Stimulated activated CD8-positive, alpha-beta memory T cell treated with anti-CD3 and anti-CD28 coated beads, Interleukin-2, amount 100 ng/mL, for 1 hour (primary cell): ENCODE results near the gene TMEM86B.
"Not testable (repeated sequence)": the region's sequence is repeated elsewhere in the genome, so short reads cannot be mapped to it uniquely, and the experiment has no call there.

Experiments used
- DNase-seq, 2 donors: peaks; one replicate each; pipeline ENCODE4 v3.0.0-alpha.2; 2020; ENCODE audit warnings: low read depth in 2 of 2

The TMEM86B gene

DNA sequence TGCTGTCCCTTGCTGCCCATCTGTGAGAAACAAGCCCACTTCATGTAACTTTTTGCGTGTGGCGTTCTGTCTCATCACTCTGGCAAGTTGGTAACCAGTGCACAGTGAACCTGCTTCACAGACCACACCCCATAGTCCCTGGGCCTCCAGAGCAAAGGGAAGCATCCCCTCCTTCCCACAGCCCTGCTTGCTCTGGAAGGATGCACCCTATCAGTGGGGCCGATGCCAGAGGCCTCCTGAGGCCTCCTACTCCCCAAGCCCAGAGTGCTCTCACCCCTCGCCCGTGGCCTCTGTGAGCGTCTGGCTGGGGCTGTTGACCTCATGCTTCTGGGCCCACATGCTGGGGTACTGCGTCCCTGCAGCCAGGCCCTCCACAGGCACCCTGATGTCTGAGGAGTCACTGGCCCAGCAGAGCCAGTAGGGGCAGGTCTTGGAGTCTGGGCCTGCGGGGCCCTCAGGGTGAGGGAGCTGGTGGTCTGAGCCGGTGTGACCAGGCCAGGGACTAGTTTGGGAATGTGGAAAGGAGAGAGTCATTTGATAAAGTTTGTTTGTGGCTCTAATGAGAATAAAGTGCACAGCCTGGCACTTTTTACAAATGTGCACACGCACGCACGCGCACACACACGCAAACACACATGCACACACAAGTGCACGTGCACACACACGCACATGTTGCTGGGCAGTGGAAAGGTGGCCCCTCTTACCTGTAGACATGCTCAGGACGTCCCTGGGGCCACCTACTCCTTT lies 5.1 kb downstream of the TMEM86B start:
- no peak for DNase-seq

DNA sequence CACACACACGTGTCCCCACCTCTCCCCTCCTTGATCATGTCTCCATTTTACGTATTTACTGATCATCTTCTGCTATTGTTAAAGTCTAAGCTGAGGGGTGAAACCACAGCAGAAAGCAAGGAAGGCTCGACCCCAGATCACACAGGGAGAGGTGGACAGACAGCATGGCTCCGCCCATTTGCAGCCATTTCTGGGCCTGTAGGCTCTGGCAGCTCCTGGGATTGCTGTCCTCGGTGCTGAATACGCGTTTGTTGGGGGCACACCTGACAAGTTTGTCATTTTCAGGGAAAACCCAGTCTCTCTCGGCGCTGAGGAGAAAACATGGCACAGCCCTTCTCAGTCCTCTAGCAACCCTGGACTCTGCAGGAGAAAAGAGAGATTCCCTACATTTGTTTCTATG lies 8.0 kb downstream of the TMEM86B start:
- DNase-seq: no peak

DNA sequence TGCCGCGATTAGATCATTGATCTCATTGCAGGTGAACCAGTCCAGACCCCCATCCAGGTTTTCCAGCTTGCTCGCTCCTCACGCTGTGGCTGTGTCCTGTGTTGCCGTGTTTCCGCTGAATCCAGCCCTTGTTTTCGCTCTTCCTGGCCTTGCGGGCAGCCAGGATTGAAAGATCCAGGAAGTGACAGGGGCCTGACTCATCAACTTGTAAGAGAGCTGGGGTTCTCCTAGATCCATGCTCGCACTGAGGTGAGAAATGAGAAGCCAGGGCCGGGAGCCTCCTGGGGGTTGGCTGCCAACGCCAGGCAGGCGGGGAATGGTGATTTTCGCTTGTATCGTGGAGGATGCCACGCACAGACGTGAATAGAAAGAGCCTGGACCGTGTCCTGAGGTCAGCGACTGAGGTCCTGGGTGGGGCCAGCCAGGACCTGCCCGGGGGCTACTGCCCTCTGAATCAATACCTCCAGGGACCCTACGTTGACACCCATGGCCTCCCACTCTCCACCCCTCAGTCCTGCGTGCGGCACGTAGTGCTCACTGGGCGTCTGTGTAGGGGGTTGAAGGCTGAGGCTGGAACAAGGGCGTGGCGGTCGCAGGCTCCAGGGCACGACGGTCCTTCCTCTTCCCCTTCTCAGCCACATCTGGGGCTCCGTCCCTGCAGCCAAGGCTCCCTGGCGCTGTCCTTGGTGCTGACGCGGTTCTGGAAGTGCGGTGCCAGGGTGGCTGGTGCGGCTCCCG lies 11.9 kb downstream of the TMEM86B start:
- DNase-seq: peak in 1 of 2 donors; percentile 11

DNA sequence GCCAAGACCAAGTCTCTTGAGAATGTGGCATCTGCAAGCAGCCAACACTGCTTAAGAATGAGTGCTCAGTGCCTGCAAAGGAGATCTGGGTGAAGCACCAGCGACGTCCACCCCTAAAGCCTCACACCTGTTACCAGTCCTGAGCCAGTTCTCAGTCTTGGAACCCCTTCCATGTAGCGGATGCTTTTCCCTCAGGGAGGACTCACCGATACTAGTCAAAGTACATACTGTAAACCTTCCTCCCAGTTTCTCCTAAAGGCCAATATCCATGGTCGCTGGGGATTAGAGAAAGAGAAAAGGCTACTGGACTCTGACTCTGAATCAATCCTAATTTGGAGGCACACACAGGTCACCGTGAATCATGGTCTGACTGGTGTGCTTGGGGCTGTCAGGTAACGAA lies 15.0 kb downstream of the TMEM86B start:
- DNase-seq: no peak

DNA sequence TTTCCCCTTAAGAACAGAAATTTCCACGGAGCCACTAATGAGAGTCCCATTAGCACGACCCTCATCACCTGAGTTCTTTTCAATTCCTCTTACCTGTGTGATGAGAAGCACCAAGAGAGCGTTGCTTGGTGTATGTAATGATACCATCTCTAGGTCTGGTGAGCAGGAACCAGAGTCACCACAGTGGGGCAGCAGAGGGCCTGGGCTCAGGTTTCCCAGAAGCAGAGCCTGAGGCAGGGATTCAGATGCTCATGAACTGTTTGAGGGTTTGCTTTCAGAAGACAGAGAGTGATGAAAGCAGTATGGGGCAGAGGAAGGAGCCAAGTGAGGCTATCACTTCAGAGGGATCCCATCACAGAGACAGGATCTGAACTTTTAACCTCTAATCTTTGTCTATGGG lies 16.1 kb downstream of the TMEM86B start:
- no peak for DNase-seq

DNA sequence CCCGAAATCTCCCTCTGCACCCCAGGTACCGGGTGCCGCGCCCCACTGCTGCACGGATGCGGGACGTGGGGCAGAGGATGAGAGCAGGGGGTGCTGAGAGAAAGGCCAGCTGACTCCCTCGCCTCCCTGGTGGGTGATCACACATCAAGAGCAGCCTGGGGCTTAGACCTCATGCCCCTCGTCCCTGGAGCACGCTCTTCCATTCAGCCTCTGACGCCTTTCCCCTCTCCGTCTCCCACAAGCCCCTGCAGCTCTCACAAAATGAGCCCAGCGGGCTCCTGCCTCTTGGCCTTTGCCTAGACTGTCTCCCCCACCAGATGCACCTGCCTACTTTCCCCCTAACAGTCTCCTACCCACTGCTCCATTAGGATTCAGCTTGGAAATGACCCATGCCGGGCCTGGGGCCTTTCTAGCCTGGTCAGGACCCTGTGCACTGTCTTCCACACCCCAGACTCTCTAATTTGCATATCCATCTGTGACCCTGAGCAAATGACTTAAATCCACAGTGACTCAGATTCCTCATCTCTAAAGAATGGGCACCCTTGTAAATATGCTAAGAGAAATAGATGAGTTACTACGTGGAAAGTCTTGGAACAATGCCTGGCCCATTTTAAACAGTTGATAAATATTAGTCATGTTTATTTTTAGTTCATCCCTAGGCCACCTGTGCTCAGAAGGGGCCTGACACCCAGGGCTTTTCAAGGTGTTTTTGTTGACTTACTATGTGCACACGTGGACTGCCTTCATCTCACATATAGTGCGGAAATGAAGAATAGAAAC lies 18.7 kb downstream of the TMEM86B start:
- no peak for DNase-seq

DNA sequence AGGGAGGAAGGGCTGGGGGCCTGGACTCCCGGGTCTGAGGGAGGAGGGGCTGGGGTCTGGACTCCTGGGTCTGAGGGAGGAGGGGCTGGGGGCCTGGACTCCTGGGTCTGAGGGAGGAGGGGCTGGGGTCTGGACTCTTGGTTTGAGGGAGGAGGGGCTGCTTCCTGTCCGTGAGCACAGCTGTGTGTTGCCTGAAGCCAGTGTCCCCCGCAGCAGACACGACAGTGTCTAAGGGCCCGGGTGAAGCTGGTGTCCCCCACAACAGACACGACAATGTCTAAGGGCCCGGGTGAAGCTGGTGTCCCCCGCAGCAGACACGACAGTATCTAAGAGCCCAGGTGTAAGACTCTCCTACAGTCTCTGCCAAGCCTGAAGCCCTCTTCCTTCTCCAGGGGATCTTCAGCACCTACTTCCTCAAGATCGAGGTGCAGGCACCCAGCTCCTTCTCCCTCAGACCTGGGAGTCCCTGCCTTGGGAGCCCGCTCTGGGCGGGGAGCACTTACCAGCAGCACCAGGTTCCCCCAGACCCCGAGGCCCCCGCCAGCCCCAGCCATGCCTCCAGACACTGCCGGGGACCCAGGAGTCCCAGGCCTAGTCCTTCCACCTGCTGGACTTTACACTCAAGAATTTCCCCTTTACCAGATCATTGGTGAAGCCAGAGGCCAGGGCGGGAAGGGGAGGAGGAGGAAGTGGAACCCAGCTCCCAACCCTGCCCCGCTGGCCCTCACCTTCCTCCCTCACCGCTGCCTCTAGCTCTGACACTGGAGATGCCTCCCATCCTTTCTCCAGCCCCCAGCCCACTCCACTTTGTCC lies 19.5 kb downstream of the TMEM86B start, which contains the start of gene PTPRH:
TSS of gene PTPRH (minus strand) at position 622 of the 813 bp plus-strand sequence. CDS start at position 554, 68 bp downstream.
- no peak for DNase-seq

DNA sequence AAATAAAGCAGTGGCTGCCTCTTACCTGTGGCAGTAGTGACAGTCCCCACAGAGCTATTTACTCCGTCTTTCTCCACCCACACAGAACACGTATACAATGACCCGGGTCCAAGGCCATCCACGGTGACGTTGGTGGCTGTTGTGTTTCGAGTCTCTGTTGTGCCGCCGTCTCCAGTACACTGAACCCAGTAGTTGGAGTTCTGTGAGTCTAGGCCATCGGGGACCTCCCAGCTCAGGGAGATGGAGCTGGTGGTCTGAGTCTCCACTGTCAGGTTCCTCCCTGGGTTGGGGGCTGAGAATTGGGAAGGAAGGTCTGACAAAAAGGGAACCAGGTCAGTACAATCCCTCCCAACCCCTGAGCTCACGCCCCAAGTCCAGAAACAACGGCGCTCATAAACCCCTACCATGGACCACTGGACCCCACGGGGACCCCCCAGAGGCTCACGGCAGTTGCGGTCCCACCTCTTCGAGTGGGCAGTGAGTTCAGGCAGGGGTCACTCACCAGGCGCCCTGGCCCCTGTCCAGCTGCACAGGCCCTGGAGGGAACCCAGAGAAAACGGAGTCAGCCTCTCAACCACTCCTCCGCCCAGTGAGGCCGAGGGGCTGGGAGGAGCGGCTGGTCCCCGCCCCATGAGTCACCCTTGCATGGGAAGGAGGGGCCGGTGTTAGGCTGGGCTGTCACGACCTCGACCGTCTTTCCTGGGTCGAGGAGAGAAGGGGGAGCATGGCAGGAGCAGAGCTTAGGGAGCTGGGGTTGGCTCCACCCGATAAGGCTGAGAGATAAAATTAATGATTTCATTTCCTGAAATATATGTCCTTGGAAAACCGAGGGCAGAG lies 21.7 kb downstream of the TMEM86B start:
- no peak for DNase-seq

DNA sequence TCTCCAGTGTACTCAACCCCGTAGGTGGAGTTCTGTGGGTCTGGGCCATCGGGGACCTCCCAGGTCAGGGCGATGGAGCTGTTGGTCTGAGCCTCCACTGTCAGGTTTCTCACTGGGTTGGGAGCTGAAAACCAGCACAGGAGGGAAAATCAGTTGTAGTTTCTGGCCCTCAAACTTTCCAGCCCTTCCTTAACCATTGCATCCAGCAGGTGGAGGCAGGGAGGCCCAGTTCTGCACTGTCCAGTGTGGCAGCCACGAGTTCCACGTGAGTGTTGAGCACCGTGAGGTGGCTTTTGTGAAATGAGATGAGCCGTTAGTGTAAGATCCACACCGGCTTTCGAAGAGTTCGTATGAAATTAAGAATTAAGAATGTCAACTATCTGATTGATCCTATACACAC lies 26.4 kb downstream of the TMEM86B start:
- DNase-seq: not testable (repeated sequence)

DNA sequence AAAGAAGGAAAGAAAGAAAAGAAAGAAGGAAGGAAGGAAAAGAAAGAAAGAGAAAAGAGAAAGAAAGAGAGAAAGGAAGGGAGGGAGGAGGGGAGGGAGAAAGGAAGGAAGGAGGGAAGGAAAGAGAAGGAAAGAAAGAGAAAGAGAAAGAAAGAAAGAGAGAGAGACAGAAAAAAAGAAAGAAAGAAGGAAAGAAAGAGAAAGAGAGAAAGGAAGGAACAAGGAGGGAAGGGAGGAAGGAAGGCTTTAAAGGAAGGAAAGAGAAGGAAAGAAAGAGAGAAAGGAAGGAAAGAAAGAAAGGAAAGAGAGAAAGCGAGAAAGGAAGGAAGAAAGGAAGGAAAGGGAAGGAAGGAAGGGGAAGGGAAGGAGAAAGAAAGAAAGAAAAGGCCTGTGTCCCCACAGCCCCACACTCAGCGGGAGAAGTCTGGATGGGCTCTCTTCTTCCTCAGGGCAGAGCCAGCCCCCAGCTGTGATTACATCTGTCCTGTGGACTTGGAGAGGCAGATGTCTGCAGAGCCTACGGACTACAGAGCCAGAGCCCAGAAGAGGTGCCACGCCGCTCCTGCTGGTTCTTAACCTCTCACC lies 28.9 kb downstream of the TMEM86B start:
- DNase-seq: no peak

DNA sequence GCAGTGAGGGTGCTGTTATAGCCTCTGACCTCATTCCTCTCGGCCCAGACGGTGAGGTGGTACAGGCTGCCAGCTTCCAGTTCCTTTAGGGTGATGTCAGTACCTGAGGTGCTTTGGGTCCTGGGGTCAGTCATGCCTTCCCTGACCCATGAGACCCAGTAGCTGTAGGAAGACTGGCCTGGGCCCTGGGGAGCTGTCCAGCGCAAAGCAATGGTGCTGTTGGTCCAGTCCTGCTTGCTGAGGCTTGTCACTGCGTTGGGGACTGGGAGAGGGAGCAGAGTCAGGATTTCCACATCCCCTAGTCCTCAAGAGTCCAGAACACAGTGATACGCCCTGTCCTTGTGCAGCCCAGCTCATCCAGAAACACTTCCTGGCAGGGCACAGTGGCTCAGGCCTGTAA lies 29.9 kb downstream of the TMEM86B start:
- no peak for DNase-seq

DNA sequence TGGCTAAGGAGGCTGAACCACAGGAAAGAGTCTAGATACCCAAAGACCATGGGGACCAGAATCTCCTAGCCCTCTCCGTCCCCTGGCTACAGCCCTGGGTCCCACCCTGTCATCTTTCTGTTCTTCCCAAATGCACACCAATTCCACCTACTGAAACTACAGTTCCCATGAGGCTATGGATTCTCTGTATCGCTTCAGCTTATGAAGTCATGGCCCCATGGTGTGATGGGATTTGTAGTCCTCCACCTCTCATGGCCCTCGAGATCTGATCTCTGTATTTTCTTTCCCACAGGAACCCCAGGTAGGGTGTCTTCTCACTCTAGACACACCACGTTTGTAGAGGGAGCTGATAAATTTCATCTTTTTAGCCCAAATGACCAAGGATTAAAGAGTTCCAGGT lies 31.0 kb downstream of the TMEM86B start:
- no peak for DNase-seq

DNA sequence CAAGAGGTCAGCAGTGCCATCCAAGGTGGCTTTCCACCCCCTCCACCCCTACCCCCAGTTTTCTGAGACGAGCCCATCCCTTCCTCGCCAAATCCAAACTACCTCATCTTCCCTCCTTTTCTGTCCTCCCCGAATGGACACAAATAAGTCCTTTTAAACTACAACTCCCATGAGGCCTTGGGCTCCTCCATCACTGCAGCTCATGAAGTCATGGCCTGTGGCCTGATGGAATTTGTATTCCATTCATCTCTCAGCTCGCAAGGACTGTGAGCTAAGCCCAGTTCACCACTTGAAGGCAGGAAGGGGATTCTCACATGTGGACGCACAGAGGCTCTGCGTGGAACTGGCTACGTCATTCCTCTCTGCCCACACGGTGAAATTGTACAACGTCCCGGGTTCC lies 31.8 kb downstream of the TMEM86B start:
- DNase-seq: no peak

DNA sequence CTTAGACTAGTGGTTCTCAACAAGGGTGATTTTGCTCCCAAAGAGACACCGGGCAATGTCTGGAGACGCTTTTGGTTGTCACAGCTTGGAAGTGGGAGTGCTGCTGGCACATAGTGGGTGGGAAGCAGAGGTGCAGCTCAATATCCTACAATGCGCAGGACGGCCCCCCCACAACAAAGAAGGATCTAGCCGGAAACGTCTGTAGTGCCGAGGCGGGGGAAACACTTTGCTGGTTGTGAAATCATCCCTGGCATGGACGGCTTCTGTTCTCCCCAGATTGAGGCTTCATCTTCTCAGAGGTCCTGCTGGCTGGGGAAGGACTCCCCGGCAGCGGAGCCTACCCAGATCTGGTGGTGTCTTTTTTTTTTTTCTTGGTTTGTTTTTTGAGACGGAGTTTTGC lies 35.1 kb downstream of the TMEM86B start:
- no peak for DNase-seq

DNA sequence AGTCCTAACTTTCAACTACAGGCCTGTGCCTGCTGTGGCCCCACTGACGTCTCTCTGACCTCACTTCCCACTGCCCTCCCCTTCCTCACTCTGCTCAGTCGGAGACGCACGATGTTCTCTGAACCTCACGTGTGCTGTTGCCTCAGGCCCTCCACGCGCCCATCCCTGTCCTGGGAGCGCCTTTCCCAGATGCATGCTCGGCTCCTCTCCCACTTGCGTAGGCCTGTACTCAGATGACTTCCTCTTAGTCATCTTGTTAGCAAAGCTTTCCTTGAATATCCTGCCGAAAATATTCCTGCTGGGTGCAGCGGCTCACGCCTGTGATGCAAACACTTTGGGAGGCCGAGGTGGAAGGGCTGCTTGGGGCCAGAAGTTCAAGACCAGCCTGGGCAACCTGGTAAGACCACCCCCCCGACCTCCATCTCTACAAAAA lies 39.1 kb downstream of the TMEM86B start:
- no peak for DNase-seq

DNA sequence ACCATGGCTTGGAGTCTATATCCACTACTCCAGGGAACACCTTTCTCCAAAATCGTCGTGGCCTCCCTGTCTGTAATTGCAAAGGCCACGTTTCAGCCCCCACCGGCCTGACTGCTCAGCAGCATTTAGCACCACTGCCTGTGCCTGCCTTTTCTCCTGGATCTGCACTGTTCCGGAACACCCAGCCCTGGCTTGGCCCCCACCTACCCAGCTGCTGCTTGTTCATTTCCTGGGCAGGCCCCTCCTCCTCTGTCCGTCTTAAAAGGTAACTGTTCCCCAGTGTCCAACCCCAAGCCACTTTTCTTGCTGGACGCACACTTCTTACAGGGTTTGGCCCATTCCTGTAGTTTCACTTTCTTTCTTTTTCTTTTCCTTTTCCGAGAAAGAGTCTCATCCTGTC lies 39.9 kb downstream of the TMEM86B start:
- no peak for DNase-seq

DNA sequence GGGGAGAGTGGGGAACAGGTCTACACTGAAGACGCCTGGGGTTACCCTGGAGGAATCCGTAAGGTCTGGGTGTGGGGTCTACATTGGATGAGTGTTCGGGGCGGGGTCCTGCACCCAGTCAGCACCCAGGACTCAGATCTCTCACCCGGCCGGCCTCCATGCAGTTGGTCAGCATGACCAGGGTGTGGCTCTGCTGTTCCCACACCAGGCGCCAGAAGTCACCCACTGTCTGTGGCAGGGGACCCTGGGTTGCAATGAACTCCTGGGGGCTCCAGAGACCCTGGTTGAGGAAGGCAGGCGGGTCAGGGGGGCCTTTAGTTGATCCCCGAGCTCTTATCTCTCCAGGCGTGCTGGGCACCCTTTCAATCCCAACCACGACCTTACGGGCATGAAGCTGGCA lies 42.5 kb downstream of the TMEM86B start:
- DNase-seq: no peak

DNA sequence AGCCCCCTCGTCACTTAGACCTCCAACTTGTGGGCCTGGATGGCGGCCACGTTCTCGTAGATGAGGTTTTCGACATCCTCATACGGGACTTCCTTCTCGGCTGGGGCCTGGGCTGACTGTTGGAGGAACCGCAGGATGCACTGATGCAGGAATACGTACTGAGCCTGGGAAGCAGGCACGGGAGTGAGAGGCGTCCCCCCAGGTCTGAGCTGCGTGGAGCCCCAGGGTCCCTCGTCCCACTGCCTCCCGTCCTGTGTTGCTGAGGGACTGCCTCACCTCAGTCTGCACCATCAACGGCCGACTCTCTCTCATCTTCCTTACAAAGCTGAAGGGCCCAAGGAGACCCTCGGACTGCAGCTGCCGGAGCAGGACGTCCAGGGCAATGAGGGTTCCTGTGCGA lies 46.8 kb downstream of the TMEM86B start:
- no peak for DNase-seq

DNA sequence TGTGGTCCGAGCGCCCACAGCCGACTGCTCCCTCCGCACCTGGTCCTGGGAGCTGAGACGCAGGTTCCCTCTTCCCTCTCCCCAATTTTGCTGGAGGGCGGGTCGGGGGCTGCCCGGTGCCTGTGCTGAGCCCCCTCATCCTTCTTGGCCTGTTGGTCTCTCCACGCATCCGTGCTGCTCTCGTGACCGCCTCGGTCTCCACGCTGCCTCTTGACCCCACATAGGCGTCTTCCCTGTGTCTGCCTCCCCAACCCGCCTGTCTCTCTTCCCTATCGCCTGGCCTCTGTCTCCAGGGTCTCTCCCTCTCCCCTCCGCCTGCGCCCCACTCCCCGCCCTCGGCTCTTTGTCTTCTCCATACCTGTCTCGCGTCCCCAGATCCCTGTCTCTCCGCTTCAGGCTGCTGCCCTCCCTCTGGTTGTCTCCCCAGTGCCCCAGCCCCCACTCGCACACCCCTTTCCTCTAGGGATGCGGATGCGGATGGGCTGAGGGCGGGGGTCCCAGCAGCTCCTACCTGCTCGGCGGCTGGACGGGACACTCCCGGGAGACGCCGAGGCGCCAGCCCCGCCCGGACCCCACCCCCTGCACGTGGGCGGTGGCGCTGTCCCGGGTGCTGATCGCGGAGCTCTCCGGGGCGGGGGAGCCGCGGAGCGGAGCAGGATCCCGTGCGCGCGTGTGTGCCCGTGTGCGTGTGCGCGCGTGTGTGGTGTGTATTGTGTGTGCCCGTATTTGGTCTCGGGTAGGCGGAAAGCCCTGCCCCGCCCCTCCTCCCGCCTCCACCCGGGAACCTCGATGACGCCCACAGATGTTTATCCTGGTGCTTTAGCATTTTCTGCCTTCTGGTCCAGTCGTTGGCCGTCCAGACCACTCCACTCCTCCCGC lies 48.7 kb downstream of the TMEM86B start, which contains the start of gene SYT5:
TSS of gene SYT5 (minus strand) at position 684 of the 879 bp plus-strand sequence. CDS start 1,248 bp downstream, outside the sequence.
- peak; percentile 16 to 35 for DNase-seq
